ENCODE measurements around the gene NNMT.

NNMT gene

DNA sequence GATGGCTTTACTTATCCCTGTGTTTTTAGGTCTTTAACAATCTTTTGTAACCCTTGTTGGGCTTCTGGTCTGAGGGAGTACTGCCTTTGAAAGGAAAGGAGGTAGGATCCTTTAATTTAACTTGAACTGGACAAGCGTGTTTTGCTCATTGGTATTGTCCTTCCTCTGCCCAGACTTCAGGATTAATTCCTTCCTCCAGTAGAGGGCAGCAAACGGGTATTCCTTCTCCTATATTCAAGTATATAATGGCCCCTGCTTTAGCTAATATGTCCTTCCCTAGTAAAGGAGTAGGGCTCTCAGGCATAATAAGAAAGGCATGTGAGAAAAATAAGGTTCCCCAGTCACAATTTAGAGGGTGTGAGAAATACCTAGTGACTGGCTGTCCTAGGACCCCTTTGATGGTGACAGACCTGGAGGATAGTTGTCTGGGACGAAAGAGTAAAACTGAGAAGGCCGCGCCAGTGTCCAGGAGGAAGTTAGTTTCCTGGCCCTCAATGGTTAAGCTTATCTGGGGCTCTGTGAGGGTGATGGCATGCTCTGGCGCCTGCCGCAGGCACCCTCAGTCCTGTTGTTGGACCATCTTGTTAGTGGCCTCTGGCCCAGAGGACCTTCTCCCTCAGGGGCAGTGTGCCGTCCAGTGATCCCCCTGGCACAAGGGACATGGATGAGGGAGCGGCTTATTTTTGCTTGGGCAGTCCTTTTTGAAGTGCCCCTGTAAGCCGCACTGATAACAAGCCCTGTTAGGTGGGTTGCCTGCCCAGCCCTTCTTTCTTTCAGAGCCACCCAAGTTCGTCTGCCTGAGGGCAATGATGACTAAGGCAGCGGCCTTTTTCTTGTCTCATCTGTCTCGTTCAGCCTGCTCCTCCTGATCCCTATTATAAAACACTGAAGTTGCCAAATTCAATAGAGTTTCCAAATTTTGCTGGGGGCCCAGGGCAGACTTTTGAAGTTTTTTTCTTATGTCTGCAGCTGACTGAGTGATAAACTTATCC is 52.3 kb downstream of the NNMT start:
- peak; percentile 83 for DNase-seq (ENCODE audit: low read depth)

- DNase-seq (ENCODE audit: low read depth) = no peak
Measured at GRCh38 chr11:114350022-114350421, 53.8 kb downstream of the NNMT start.

DNA sequence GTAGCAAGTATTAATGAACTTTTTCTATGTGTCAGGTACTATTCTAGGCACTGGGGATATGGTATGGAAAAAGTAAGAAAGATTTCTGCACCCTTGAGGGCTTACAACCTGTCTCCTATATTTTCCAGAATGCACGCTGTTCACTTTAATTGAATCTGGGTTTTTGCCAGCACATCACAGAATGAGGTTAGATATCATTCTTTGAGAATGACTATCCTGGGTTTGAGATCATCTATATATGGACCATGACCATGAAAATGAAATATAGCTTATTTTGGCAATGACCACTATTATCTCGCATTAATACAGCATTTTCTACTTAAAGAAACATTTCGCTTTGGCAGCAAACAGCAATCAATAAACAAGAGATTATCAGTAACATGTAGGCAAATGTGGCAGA is 57.2 kb downstream of the NNMT start:
- peak; percentile 74 for DNase-seq (ENCODE audit: low read depth)

- peak; percentile 92 for DNase-seq (ENCODE audit: low read depth)
Measured at GRCh38 chr11:114354076-114354475, 57.9 kb downstream of the NNMT start.

DNA sequence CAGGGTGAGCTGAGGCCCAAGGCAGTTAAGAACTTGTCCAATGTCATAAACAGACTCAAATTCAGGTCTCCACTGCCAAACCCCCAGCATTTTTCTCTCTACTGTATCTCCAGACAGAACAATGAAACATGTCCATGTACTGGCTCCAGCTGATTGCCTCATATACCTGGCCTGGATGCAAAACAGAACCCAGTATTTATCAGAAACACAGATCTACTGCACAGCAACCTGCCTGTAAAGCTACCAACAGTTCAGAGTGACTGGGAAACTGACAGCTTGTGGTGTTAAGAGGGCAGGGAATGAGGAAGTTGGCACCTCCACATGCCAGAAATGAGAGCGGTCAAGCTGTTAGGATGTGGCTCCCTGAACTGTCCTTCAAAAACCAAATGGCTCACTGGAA is 62.5 kb downstream of the NNMT start:
- no peak for DNase-seq (ENCODE audit: low read depth)

DNA sequence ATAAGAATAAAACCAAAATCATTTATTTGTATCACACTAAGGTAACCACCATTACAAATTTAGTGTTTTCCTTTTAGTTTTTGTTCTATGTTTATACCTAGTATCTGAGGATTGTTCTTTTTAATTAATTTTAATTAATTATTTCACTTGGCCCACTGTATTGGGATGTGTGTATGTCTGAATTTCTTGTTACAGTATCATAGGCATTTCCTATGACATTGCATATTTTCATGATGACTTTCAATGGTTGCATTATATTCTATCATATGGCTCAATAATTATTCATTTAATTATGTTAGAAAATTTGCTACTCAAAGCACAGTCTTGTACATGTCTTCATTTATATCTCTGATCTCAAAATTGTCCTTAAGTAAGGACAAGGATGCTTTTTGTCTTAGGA is 63.1 kb downstream of the NNMT start:
- peak; percentile 79 for DNase-seq (ENCODE audit: low read depth)

DNA sequence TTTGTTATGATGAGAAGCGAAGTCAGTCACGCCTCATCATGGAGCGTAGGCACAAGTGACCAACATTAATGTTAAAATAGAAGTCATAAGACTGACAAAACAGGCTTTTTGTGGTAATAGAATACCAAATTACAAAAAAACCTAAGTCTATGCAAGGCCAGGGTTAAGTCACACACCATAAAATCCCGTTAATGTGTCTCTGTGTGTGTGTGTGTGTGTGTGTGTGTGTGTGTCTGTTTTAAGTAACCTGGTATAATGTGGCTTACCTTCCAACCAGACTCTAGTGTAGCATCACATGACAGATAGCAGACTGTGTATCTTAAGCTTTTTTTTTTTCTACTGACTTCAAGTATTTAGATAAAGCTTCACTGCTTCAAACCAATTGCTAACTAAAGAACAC is 66.1 kb downstream of the NNMT start:
- DNase-seq (ENCODE audit: low read depth) = no peak

- no peak for DNase-seq (ENCODE audit: low read depth)
Measured at GRCh38 chr11:114362958-114363357, 66.8 kb downstream of the NNMT start.

All from ELR (cell line).